Suprapubic skin (tissue), 4 donors: ENCODE measurements around the gene POLRMT. TPM values are rescaled to one million over a fixed set of nuclear protein-coding genes. Genes with fewer than 3 reads are reported as not detected.

Experiments used
- DNase-seq, 2 donors: peaks; one replicate each; pipeline ENCODE4 v3.0.0-alpha.2; 2019; ENCODE audit warnings: low spot score in 2 of 2
- H3K27ac ChIP-seq: fragments of 200-600 bp; sonication (generic); one replicate; pipeline ENCODE4 v1.5.1; 2019
- H3K27me3 ChIP-seq: fragments of 200-600 bp; sonication (generic); one replicate; pipeline ENCODE4 v1.5.1; 2019
- H3K36me3 ChIP-seq: fragments of 200-600 bp; sonication (generic); one replicate; pipeline ENCODE4 v1.5.1; 2019
- H3K4me1 ChIP-seq: fragments of 200-600 bp; sonication (generic); one replicate; pipeline ENCODE4 v1.5.1; 2019
- H3K4me3 ChIP-seq: fragments of 200-600 bp; sonication (generic); one replicate; pipeline ENCODE4 v1.5.1; 2019; ENCODE audit warnings: mild to moderate bottlenecking
- H3K9me3 ChIP-seq: fragments of 200-600 bp; sonication (generic); one replicate; pipeline ENCODE4 v1.5.1; 2019
- CTCF ChIP-seq, 2 donors: fragments of 200-600 bp in 1 of 2; fragments of 450-650 bp in 1 of 2; sonication (generic) in 1 of 2; IDR thresholded peaks; one replicate each; pipeline ENCODE4 v1.5.1; 2016 to 2019; ENCODE audit warnings: antibody characterized with exemption in 2 of 2, mild to moderate bottlenecking in 1 of 2, moderate library complexity in 1 of 2
- EP300 ChIP-seq: sonication (generic); formaldehyde crosslinking; IDR thresholded peaks from one replicate; pipeline ENCODE4 v1.6.1; 2017; ENCODE audit warnings: antibody characterized with exemption
- POLR2A ChIP-seq, 2 donors: fragments of 450-650 bp; IDR thresholded peaks; one replicate each; pipeline ENCODE4 v1.6.1; 2017; ENCODE audit warnings: antibody characterized with exemption in 2 of 2, mild to moderate bottlenecking in 2 of 2, moderate library complexity in 2 of 2
- POLR2AphosphoS5 ChIP-seq, 3 donors: sonication (generic); formaldehyde crosslinking; IDR thresholded peaks; one replicate each; pipeline ENCODE4 v1.6.1; 2017; ENCODE audit warnings: antibody characterized with exemption in 3 of 3
- WGBS: methylation state at CpG from one replicate; pipeline ENCODE4 v1.1.5; 2018; 5-methylcytosine and 5-hydroxymethylcytosine counted together
- total RNA-seq, 4 donors: library from RNA; depleted of rRNA; stranded (reverse); fragments of >200 nt; gene quantifications; one replicate each; pipeline ENCODE4 v1.1.0, GENCODE V29; 2016

The POLRMT gene
- total RNA-seq, 4 donors from 2014 or later = 26.0 to 60.4 (median 46.3) TPM

- DNase-seq = peak; percentile 87 to 92
- peaks cover 42% of the 10 kb centered on the region for H3K4me1 ChIP-seq
- H3K36me3 ChIP-seq = no peaks in the 10 kb centered on the region
- TF ChIP-seq EP300 (no peak), CTCF (IDR thresholded peaks at IDR 0.05) (peak; percentile 92 to 98), POLR2A (IDR thresholded peaks at IDR 0.05) (no peak), POLR2AphosphoS5 (IDR thresholded peaks at IDR 0.05) (peak in 1 of 3 donors; percentile 22)
- H3K27ac ChIP-seq = no peak overlapping the region
- no peaks in the 10 kb centered on the region for H3K27me3 ChIP-seq
- 7% methylated on average over 12 of the region's 24 CpGs for WGBS
- peak overlapping the region; percentile 16 for H3K4me3 ChIP-seq
- H3K9me3 ChIP-seq = no peaks in the 10 kb centered on the region
These were observed 31.6 kb upstream of the POLRMT start for GRCh38 chr19:664913-665443.

GRCh38 chr19:663682-664117, 30.4 kb upstream of the POLRMT start:
- Histone ChIP-seq H3K36me3 (no peaks in the 10 kb centered on the region), H3K9me3 (no peaks in the 10 kb centered on the region), H3K27me3 (no peaks in the 10 kb centered on the region), H3K4me1 (peaks cover 55% of the 10 kb centered on the region), H3K27ac (peak overlapping the region; percentile 96), H3K4me3 (peak overlapping the region; percentile 96)
- no peak for TF ChIP-seq POLR2A (IDR thresholded peaks at IDR 0.05)
- WGBS = 28% methylated on average over 9 of the region's 18 CpGs
- DNase-seq = no peak

- H3K27ac ChIP-seq = peak within 1 kb of the TSS; percentile 96
- 0% methylated on average over 41 of the region's 97 CpGs for WGBS
- no peaks in the 10 kb centered on the region for H3K36me3 ChIP-seq
- peak in 1 of 2 donors; percentile 57 for TF ChIP-seq POLR2A (IDR thresholded peaks at IDR 0.05)
- no peak for TF ChIP-seq EP300
- TF ChIP-seq CTCF (IDR thresholded peaks at IDR 0.05) = no peak
- TF ChIP-seq POLR2AphosphoS5 (IDR thresholded peaks at IDR 0.05) = peak in 1 of 3 donors; percentile 64
- H3K4me1 ChIP-seq = peaks cover 60% of the 10 kb centered on the region
- no peaks in the 10 kb centered on the region for H3K27me3 ChIP-seq
- H3K9me3 ChIP-seq = no peaks in the 10 kb centered on the region
- peak; percentile 95 to 96 for DNase-seq
- peak within 1 kb of the TSS; percentile 96 for H3K4me3 ChIP-seq
These were observed 29.8 kb upstream of the POLRMT start, which contains the start of gene RNF126 for GRCh38 chr19:662962-663681. Gene RNF126, minus strand, starts transcription at chr19:663214. Its CDS starts 93 bp downstream, at chr19:663121.

GRCh38 chr19:662207-662961, 29.0 kb upstream of the POLRMT start:
- no peak for DNase-seq
- peak overlapping the region; percentile 96 for H3K4me3 ChIP-seq
- H3K27me3 ChIP-seq = no peaks in the 10 kb centered on the region
- WGBS = no CpG with 5 or more reads among the region's 81 CpGs
- peak overlapping the region; percentile 96 for H3K27ac ChIP-seq
- H3K4me1 ChIP-seq = peaks cover 68% of the 10 kb centered on the region
- H3K9me3 ChIP-seq = no peaks in the 10 kb centered on the region
- peaks cover 2% of the 10 kb centered on the region for H3K36me3 ChIP-seq
- no peak for TF ChIP-seq CTCF (IDR thresholded peaks at IDR 0.05)
- TF ChIP-seq POLR2A (IDR thresholded peaks at IDR 0.05) = no peak
- TF ChIP-seq EP300 = no peak
- no peak for TF ChIP-seq POLR2AphosphoS5 (IDR thresholded peaks at IDR 0.05)

GRCh38 chr19:661427-662196, 28.3 kb upstream of the POLRMT start:
- no peaks in the 10 kb centered on the region for H3K27me3 ChIP-seq
- no peak for DNase-seq
- peak overlapping the region; percentile 96 for H3K4me3 ChIP-seq
- peak overlapping the region; percentile 96 for H3K27ac ChIP-seq
- TF ChIP-seq POLR2AphosphoS5 (IDR thresholded peaks at IDR 0.05) (no peak), CTCF (IDR thresholded peaks at IDR 0.05) (no peak), EP300 (no peak), POLR2A (IDR thresholded peaks at IDR 0.05) (no peak)
- H3K4me1 ChIP-seq = peaks cover 76% of the 10 kb centered on the region
- 5% methylated on average over 28 of the region's 31 CpGs for WGBS
- H3K36me3 ChIP-seq = peaks cover 9% of the 10 kb centered on the region
- H3K9me3 ChIP-seq = no peaks in the 10 kb centered on the region
